Activated CD4-positive, alpha-beta T cell treated with anti-CD3 and anti-CD28 coated beads, Interleukin-2, Interleukin-4, amounts not matched to agents 100 ng/mL and 50 ng/mL, durations not matched to agents 16 hours and 8 hours (primary cell): Measurements from ENCODE around the gene ITGB1.

Experiments used
- DNase-seq: peaks from one replicate; pipeline ENCODE4 v3.0.0-alpha.2; 2020; ENCODE audit warnings: low spot score

The ITGB1 gene

DNA sequence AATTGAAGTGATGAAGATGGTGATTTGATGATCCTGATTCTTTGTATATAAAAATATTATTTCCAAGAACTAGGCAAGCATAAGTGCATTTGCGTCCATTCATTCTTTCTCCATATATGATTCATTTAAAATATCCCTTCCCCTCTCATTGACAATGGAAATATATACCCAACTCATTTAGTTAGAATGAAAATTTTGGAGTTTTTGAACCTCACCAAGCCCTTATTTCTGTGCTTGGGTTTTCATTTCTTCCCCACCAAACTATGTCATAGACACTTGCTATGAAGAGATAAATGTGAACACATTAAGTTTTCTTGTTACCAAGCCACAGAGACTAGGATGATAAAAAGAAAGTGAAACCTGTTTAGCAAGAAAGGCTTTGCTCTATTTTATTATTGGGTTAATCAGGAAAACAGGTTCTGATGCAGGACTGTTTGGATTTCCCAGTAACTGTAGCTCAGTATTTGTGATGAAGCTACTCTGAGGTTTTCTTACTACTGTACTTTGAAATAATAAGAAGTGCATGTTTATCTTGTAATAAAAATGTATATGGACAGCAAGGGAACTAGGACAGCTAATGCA is 68.3 kb downstream of the ITGB1 start:
- no peak for DNase-seq

DNA sequence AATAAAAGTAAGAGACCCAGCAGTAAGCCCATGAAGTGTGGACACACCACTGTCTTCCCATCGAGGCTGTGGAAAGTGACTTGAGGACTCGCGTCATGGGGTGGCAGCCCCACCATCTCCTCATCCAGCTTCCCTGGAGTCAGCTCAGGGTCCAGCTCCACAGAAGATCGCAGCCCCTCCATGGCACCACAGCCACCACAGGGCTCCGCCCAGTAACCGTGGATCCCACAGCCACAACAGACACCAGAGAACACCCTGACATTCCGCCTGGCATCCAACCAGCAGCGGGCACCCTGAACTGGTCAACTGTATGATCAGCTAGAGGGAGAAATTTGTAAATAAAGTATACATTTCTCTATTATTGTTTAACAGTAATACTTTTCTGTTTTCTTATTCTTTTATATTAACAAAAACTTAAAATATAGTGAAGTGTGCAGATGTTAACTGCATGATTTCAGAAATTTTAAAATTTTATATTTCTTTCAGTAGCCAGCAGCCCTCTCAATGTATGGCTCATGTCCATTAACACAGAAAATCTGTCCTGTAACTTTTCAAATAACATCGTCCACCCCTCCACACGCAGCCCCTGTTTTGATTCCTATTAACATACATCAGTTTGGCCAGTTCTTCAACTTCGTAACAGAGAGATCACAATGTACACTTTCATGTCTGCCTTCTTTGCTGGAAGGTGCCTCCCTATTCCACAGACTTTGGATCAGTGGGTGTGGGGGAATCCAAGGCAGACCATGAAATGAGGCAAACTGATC is 69.7 kb downstream of the ITGB1 start:
- no peak for DNase-seq

DNA sequence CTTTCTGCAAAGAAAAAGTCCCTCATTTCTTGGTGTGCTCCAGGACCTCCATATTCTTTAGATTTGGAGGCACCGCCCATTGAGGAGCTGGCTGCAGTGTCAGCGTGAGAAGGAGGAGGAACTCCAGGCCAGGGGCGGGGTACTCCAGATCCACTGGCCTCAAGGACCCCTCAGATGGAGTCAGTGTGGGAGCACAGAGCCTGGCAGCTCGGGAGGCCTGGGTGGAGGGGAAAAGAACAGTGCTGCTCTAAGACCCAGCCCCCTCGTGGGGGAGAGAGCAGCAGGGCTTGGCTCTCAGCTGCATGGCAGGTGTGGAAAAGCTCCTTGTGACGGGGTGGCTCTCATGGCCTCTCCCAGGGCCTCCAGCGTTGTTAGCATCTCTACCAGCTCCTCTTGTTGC is 70.5 kb downstream of the ITGB1 start:
- DNase-seq = no peak

DNA sequence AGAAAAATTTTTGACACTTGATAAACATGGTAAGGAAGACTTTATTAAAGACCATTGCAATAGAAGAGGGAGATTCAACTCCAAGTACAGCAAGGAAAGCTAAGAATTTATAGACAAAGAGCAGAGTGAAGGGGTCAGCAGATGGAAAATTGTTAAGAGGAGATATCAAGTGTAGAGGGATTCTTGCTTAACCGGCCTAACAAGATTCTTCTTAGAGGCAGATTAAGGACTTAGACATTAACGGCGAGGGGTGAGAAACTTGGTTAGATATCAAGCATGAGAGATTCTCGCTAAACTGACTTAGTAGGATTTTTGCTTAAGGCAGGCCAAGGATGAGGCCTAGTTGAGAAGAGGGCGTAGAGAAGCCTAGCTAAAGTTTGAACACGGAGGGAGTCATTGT is 76.0 kb downstream of the ITGB1 start:
- no peak for DNase-seq

DNA sequence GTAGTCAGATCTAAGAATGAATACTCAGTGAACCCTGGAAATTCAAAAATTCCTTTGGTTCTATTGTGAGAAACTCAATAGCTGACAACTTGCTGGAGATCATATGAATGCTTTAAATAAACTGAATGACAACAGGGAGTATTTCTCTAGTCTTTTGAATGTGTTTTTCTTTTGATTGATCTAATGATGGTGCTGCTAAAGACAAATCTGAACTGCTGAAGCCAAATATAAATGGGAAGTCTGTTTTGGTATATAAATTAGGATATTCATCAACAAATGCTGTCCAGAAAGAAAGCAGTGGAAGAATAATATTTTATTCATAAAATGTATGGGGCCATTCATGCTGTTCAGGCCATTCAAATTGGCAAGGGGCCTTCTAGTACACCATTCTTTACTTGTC is 79.4 kb downstream of the ITGB1 start:
- no peak for DNase-seq

- DNase-seq = no peak
Observed at GRCh38 chr10:32877915-32878314, 80.1 kb downstream of the ITGB1 start.

GRCh38 chr10:32865170-32865569 is 92.9 kb downstream of the ITGB1 start:
- DNase-seq = no peak

- DNase-seq = no peak
Observed at GRCh38 chr10:32854435-32854834, 103.6 kb downstream of the ITGB1 start.

- no peak for DNase-seq
Observed at GRCh38 chr10:32851301-32851700, 106.7 kb downstream of the ITGB1 start.
